Measurements from ENCODE around the gene ESR1.
"Not testable (repeated sequence)": the region's sequence is repeated elsewhere in the genome, so short reads cannot be mapped to it uniquely, and the experiment has no call there.

ESR1 gene

DNA sequence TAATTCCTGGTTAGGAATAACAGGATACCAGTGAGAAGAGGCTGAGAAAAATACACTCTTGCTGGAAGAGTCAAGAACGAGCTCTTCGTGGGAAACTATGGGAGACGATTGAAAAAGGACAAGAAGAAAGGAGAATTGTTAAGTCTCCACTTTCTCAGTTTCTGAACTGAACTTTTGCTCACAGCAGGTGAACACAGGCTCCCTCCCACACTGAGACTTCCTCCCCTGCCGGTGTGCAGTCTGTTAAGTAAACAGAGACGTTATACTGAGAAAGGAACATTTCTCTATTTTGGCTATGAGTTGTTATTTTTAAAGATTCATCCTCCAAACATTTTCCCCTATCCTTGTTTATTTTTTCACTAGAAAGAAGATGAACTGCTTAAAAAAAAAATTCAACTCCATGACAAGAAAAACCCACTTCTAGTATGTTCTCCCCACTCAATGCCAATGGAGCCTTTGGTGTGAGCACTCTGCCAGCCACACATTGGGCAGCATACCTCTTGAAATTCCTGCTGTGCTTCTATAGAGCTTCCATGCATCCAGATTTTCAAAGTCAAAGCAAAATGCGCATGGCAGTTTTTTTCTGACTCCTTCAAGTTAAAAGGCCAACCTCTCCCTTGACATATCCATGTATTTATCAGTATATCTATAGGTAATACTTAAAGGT lies 250.5 kb downstream of the ESR1 start:
- no peak for DNase-seq (ENCODE audit: low read depth)

GRCh38 chr6:152059909-152060308 lies 252.4 kb downstream of the ESR1 start:
- no peak for DNase-seq (ENCODE audit: low read depth)

- no peak for DNase-seq (ENCODE audit: low read depth)
Measured at GRCh38 chr6:152062476-152062875, 255.0 kb downstream of the ESR1 start.

DNA sequence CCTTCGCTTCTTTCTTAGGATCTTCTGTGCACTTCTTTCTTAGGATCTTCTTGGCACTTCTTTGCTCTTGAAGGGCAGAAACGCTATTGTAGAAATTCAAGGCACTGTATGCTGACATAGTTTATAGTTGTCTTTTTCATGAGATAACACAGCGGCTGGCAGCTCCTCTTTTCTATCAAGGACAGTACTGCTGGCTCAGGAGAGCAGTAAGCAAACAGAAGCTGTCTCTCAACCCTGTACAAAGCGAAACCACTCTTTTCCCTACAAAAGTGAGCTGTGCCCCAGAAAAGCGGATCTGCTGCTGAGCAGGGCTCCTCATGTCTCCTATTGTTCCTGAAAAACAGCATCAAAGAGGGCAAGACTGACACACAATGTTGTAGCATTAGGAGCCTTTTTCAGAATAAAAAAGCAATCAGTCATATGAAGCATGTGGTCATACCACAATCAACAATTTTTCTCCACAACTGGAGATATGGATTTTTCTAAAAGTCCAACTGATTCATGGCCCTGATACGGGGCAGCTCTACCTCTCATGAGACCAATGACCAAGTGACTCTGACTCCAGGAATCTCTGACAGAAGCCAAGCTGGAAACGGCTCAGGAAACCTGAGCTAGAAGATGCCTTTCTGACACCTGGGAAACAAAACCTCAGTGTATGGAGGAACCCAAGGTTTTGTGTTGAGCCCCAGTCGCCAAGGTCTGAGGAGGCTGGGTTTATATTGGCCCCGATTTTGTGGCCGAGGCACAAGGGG lies 255.9 kb downstream of the ESR1 start:
- no peak for DNase-seq (ENCODE audit: low read depth)

DNA sequence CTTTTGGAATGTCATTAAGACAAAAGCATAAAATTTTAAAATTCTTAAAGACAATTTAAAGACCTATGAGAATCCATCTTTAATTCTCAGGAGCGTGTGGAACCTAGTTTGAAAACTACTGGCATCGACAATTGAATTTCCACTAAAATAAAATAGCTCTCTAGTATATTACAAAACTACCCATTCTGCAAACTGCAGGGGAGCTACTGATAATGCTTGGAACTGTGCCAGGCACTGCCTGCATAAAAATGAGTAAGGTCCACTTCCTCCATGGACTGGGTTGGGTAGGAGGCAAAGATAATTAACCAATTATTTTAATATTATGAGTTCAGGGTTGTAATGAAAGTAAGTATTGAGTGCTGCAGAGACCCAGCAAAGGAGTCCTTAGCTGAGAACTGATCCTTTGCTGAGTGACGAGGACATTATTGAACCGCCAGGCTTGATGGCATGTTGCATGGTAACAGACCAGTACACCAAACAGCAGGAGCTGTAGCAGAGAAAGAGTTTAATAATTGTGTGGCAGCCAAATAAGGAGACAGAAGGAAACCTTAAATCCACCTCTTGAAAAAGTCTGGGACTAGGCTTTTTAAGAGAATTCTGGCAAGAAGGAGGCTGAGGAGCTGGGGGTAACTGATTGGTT lies 261.3 kb downstream of the ESR1 start:
- no peak for DNase-seq (ENCODE audit: low read depth)

- DNase-seq (ENCODE audit: low read depth): no peak
Measured at GRCh38 chr6:152070556-152070955, 263.1 kb downstream of the ESR1 start.

- DNase-seq (ENCODE audit: low read depth): no peak
Measured at GRCh38 chr6:152071318-152071717, 263.8 kb downstream of the ESR1 start.

- DNase-seq (ENCODE audit: low read depth): no peak
Measured at GRCh38 chr6:152071843-152072242, 264.4 kb downstream of the ESR1 start.

DNA sequence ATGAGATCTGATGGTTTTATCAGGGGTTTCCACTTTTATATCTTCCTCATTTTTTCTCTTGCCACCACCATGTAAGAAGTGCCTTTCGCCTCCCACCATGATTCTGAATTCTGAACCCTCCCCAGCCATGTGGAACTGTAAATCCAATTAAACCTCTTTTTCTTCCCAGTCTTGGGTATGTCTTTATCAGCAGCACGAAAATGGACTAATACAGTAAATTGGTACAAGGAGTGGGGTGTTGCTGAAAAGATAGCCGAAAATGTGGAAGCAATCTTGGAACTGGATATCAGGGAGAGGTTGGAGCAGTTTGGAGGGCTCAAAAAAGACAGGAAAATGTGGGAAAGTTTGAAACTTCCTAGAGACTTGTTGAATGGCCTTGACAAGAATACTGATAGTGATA lies 268.8 kb downstream of the ESR1 start:
- DNase-seq (ENCODE audit: low read depth): not testable (repeated sequence)

GRCh38 chr6:152078001-152078400 lies 270.5 kb downstream of the ESR1 start:
- DNase-seq (ENCODE audit: low read depth): no peak

DNA sequence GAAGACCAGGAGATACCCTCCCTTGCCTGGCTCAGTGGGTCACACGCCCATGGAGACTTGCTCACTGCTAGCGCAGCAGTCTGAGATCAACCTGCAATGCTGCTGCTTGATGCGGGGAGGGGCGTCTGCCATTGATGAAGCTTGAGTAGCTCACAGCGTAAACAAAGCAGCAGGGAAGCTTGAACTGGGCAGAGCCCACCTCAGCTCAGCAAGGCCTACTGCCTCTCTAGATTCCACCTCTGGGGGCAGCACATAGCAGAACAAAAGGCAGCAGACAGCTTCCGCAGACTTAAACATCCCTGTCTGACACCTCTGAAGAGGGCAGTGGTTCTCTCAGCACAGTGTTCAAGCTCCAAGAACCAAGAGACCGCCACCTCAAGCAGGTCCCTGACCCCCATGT lies 271.3 kb downstream of the ESR1 start:
- no peak for DNase-seq (ENCODE audit: low read depth)

DNA sequence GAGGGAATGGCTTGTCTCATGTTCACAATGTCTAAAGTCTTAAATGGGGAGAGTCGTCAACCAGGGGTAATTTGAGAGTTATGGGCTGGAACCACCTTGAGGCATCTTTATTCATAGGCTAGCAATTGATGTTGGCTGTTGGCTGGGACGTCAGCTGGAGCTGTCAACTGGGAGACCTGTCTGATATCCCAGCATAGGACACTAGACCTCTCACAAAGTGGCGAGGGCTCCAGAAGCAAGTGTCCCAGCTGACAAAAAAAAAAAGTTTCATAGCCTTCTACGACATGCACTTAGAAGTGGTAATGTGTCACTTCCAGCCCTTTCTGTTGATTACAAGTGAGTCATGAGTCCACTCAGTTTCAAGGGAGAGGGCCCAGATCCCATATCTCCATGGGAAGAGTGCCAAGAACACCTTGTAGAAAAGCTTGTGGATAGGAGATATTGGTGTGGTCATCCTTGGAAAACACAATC lies 278.0 kb downstream of the ESR1 start:
- DNase-seq (ENCODE audit: low read depth): no peak

DNA sequence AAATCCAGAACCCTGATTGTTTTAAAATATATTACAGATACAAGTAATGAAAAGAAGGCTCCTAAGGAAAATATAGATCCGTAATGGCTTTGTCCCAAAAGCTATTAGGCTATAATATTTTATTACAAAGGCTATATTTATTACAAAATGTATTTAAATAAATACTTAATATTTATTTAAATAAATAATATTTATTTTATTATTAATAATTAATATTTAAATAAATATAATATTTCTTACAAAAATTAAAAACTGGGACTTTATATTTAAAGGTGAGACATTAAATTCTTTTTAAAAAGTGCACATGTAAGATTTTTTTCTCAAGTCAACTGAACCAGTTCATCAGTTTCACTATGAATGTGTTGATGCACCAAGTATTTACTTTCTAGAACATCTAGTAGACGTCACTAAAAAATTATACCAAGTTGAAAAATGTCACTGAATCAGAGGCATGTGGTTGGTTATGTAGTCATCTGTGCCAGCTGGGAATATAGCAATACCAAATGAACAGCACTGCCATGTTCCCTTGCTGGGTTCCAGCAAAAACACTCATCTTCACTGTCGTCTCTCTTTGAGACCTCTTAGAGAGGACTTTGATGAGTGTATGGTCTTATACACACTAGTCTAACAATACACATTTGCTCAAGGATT lies 278.9 kb downstream of the ESR1 start:
- DNase-seq (ENCODE audit: low read depth): no peak

GRCh38 chr6:152087096-152087495 lies 279.6 kb downstream of the ESR1 start:
- no peak for DNase-seq (ENCODE audit: low read depth)

GRCh38 chr6:152087701-152088100 lies 280.2 kb downstream of the ESR1 start:
- DNase-seq (ENCODE audit: low read depth): no peak

DNA sequence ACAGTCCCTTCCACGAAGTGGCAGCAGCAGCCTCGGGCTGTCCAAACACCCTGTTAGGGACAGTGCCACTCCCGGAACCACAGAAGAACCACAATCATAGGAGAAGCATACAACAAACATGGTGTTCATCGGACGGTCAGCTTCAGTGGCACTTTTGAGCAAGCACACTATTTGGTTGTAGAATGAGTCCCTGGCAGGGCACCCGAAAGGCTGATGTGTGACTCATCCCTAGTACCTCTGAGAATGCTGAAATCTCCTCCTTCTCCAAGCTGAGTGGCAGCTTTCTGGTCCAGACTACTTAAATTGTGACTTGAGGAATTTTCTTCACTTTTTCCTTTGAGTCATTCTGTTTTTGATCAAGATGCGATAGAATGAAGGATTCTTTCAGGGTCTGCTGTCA lies 282.5 kb downstream of the ESR1 start:
- DNase-seq (ENCODE audit: low read depth): no peak

- no peak for DNase-seq (ENCODE audit: low read depth)
Measured at GRCh38 chr6:152091201-152091600, 283.7 kb downstream of the ESR1 start.

- no peak for DNase-seq (ENCODE audit: low read depth)
Measured at GRCh38 chr6:152091851-152092341, 284.4 kb downstream of the ESR1 start.

DNA sequence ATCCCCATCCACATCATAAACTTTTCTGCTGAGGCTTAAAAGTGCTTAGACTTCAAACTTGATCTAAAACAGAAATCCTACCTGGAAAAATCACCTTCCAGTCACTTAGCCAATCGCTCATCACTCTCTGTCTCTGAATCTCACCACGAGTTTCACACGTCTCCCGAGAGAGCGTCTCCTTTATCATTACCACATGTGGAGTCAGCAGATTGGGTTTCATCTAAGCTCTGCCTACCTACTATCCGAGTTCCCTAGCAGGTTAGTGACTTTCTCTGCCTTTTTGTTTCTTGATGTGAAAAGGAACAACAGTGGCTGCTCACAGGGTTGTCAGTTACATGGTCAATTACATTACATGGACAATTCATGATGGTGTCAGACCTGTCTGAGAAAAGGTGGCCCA lies 286.2 kb downstream of the ESR1 start:
- no peak for DNase-seq (ENCODE audit: low read depth)

- DNase-seq (ENCODE audit: low read depth): no peak
Measured at GRCh38 chr6:152094276-152094675, 286.8 kb downstream of the ESR1 start.

DNA sequence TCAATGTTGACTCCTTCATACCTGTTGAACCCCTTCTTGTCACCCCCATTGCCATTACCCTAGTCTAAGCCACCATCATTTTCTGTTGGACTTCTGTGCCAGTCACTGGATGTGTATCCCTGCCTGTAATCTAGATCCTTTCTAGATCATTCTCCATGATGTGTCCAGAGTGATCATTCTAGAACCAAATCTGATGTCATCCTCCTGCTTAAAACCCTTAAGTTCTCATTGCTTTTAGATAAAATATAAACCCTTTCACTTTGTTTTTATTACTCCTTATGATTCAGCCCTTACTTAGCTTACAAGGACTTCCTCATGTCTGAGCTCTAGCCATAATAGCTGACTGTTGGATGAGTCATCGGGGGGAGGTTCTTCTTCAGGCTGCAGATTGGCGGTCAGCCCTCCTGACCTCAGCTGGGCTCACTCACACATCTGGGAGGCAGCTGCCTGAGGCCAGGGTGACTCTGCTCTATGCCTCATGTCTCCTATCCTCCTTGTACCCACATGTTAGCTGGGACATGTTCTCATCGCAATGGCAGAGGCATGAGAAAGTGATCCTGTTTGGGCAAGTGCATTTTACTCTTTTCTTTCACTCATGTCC lies 287.6 kb downstream of the ESR1 start:
- DNase-seq (ENCODE audit: low read depth): no peak

- no peak for DNase-seq (ENCODE audit: low read depth)
Measured at GRCh38 chr6:152096863-152097496, 289.5 kb downstream of the ESR1 start.

Data from stimulated activated CD8-positive, alpha-beta memory T cell treated with anti-CD3 and anti-CD28 coated beads, Interleukin-15, amount 100 ng/mL, for 24 hours (primary cell).